GM19468 (cell line): ENCODE data around the gene KMT2A.
"Not testable (repeated sequence)": the region's sequence is repeated elsewhere in the genome, so short reads cannot be mapped to it uniquely, and the experiment has no call there.

Source experiments
- ATAC-seq: cut with Tn5 transposase; IDR thresholded peaks from one replicate; pipeline ENCODE4 v1.9.1; 2021; ENCODE audit warnings: mild to moderate bottlenecking, moderate library complexity, moderate number of reproducible peaks; ENCODE audit not compliant: unreplicated experiment; ENCODE audit errors: extremely low read depth

Gene KMT2A

DNA sequence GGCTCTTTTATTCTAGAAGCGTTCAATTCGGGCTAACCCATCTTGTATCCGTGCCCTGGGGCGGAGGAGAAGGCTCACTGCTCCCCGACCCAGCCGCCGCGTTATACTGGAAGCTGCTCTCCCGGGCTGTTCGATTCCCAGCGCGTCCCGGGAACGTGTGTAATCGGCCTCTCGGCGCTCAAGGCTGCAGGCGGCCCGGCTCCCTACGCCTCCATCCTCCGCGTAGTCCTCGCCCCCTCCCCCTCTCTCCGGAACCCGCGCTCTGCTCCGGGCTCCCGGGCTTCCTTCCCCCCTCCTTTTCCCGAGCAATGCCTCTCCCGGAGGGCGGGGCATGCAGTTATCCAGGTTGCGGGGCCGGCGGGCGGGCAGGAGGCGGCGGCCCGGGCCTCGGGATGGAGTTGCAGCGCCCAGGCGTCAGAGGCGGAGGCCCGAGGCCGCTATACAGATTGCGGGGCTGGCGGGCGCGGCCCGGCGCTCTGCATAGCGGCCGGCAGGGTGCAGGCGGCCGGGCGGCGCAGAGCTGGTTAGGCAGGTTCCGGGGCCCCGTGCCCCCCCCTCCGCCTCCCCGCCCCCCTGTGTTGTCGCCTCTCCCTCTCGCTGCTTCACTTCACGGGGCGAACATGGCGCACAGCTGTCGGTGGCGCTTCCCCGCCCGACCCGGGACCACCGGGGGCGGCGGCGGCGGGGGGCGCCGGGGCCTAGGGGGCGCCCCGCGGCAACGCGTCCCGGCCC is at the start of gene KMT2A:
Gene KMT2A, plus strand, starts transcription at position 600 of the 732 bp plus-strand sequence. Its CDS starts 21 bp downstream, at position 621.
- ATAC-seq = peak; percentile 20

GRCh38 chr11:118396097-118396501 is 40.2 kb upstream of the KMT2A start:
- ATAC-seq = no peak

DNA sequence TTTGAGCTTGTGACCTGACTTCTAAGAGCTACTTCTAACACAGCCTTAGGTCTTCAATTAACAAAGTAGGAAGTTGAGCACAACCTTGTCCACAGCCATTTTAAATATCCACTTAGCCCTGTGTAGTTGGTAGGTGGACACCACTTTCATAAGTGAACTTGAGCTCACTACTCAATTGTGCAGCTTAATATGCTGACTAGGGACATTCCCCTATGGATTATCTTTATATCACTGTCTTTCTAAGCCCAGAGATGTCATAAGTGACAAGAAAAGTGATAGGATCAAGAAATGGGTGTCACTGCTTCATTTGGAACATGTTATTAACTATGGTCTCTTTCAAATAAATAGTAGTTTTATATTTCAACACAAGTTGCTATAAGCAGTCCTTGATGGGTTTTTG is 38.8 kb upstream of the KMT2A start:
- ATAC-seq = no peak

GRCh38 chr11:118398791-118399559 is 37.3 kb upstream of the KMT2A start:
- no peak for ATAC-seq

GRCh38 chr11:118401151-118401879 is 35.0 kb upstream of the KMT2A start, which contains the start of gene ATP5MG:
Gene ATP5MG, plus strand, starts transcription at chr11:118401606. Its CDS starts 60 bp downstream, at chr11:118401666.
- no peak for ATAC-seq

- no peak for ATAC-seq
Measured at GRCh38 chr11:118401880-118402590, 34.3 kb upstream of the KMT2A start.

DNA sequence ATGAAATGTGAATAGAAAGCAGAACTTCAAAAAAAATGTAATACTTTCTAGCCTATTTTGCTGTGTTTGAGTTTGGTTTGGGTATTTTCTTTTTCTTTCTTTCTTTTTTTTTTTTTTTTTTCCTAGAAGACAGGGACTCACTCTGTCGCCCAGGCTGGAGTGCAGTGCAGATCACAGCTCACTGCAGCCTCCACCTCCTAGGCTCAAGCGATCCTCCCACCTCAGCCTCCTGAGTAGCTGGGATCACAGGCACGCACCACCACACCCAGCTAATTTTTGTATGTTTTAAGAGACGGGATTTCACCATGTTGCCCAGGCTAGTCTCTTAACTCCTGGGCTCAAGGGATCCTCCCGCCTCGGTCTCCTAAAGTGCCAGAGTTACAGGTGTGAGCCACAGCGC is 33.7 kb upstream of the KMT2A start:
- not testable (repeated sequence) for ATAC-seq

DNA sequence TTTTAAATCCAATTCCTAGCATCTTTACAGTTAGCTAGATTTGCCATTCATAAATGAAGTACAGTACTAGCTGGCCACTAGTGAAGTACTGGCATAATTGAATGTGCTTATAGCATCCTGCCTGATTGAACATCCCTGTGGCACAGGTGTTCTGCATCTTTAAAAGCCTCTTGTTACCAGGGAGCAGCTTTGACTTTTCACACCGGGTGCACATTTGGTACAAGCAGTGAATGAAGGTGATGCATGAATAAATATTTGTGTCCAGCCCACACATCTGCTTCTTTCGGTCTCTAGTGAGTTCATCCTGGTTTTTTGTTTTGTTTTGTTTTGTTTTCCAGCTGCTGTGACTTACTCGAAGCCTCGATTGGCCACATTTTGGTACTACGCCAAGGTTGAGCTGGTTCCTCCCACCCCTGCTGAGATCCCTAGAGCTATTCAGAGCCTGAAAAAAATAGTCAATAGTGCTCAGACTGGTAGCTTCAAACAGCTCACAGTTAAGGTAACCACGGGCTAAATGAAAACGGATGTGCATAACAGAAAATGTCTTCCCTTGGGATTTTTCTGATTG is 29.6 kb upstream of the KMT2A start:
- ATAC-seq = no peak

- no peak for ATAC-seq
Measured at GRCh38 chr11:118410055-118410745, 26.1 kb upstream of the KMT2A start.

- ATAC-seq = no peak
Measured at GRCh38 chr11:118411530-118411929, 24.8 kb upstream of the KMT2A start.

DNA sequence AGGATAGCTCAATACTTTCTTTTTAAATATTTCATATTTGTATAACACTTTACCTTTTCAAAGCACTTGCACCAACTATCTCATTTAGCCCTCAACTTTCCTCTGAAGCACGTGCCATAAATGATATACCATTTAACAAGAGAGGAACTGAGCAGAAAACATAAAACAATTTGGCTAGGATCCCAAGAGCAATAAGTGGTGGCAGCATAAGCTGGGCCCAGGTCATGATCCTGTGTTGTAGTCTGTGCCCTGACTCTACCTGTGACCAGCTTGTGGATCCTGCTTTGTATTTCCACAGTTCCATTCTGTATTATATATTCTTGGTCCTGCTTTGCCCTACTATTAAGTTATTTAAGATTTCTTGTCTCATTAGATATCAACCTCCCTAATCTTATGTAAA is 23.4 kb upstream of the KMT2A start:
- ATAC-seq = no peak

DNA sequence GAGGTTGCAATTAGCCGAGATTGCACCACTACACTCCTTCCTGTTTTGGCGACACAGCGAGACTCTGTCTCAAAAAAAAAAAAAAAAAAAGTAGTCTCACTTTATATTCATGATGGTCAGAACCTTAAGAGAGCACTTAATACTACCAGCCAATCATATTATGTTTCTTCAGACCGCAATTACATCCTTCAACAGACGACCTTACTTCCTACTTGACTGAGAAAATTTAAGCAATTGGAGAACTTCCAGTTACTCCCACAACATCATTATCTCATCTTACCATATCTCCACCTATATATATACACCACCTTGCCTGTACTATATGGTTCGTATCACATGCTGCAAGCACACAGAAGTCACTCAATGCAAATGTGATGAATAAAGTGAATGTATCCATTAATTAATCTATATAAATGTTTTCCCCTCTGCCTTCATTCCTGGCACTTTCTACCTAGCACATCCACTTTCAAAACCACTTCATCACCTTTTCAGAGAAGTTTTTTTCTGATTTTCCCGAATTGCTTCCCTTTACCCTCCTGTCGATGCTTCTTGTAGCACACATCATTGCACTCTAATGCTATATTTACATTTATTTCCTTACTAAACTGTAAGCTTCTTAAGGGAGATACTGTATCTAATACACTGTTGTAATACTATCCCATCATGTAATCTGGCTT is 21.1 kb upstream of the KMT2A start:
- no peak for ATAC-seq

DNA sequence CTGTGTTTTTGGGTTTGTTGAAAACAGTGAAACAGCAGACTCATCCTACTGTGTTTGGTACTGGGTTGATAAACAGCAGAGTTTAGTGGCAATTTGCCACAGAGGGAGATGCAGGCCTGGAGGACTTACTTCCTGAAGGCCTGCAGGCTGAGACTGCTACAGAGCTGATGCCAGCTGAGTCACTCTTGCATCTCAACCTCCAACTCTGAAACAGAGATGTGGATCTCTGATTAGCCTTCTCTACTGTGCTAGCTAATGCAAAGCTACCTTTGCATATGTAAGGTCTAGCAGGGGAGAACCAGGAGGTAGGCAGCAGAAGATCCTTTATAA is 20.6 kb upstream of the KMT2A start:
- no peak for ATAC-seq

- not testable (repeated sequence) for ATAC-seq
Measured at GRCh38 chr11:118416900-118417299, 19.4 kb upstream of the KMT2A start.

- ATAC-seq = no peak
Measured at GRCh38 chr11:118417801-118418200, 18.5 kb upstream of the KMT2A start.

GRCh38 chr11:118418766-118419165 is 17.5 kb upstream of the KMT2A start:
- no peak for ATAC-seq

- no peak for ATAC-seq
Measured at GRCh38 chr11:118427707-118428106, 8.6 kb upstream of the KMT2A start.

- no peak for ATAC-seq
Measured at GRCh38 chr11:118430956-118431355, 5.3 kb upstream of the KMT2A start.

DNA sequence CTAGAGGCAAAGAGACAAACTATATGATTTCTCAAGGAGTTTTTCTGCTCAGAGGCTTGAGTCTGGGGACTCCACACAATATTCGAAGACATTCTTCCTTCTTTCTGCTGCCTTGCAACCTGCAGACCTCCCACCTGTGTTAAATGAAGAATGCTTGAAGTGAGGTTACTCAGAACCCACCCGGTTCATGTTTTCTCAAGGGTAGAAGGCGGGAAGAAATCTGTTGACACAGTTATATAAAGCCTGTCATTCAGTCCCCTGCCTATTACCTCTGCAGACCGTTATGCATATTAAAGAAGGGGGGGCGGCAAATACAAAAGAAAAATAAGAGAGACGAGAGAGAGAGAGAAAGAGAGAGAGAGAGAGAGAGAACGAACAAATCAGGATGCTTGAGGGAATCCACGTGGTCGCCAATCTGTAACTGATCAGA is 2.2 kb upstream of the KMT2A start:
- no peak for ATAC-seq
